ENCODE results near the gene MBOAT1.
A peak's percentile ranks its signal among the peaks of the same experiment; 100 is the strongest.

Gene MBOAT1

DNA sequence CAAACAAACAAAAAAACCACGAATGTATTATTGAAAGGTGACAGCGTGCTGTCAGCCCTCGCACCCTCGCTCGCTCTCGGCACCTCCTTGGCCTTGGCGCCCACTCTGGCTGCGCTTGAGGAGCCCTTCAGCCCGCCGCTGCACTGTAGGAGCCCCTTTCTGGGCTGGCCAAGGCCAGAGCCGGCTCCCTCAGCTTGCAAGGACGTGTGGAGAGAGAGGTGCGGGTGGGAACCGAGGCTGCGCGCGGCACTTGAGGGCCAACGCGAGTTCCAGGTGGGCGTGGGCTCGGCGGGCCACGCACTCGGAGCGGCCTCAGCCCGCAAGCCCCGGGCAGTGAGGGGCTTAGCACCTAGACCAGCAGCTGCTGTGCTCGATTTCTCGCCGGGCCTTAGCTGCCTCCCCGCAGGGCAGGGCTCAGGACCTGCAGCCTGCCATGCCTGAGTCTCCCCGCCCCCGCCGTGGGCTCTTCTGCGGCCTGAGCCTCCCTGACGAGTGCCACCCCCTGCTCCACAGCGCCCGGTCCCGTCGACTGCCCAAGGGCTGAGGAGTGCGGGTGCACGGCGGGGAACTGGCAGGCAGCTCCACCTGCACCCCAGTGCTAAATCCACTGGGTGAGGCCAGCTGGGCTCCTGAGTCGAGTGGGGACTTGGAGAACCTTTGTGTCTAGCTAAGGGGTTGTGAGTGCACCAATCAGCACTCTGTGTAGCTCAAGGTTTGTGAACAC lies 20.9 kb upstream of the MBOAT1 start:
- no peak for DNase-seq

DNA sequence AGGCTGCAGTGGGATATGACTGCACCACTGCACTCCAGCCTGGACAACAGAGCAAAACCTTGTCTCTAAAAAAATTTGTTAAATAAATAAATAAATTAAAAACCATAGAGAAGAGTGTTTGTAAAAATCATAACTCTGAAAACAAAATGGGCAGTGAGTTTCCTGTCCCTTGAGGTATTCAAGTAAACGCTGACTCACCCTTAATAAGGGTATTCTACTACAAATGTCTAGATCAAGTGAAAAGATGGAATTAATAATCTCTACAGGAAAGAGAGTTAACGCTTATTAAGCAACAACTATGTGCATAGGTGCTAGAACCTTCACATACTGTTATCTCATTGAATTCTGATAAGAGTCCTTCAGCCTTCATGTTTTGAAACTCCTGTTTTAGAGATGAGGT lies 19.9 kb upstream of the MBOAT1 start:
- DNase-seq, result no peak

GRCh38 chr6:20230401-20231119 lies 18.3 kb upstream of the MBOAT1 start:
- no peak for DNase-seq

DNA sequence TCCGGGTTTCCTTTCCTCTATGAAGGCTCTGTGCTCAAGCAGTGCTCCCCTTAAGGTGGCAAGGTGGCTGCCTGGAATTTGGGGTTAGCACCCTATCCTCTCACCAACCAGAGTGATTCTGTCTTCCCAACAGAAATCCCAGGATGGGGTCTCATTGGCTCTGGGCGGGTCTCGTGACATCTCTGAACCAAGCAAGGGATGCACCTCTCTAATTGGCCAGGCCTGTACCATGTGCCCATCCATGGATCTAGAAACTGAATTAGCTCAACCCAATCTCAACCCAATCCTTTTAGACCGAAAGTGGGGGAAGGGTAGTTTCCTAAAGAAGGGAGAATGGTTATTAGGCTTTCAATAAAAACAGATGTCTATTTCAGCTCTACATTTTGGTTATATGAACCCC lies 17.6 kb upstream of the MBOAT1 start:
- no peak for DNase-seq

GRCh38 chr6:20227350-20227749 lies 15.1 kb upstream of the MBOAT1 start:
- no peak for DNase-seq

DNA sequence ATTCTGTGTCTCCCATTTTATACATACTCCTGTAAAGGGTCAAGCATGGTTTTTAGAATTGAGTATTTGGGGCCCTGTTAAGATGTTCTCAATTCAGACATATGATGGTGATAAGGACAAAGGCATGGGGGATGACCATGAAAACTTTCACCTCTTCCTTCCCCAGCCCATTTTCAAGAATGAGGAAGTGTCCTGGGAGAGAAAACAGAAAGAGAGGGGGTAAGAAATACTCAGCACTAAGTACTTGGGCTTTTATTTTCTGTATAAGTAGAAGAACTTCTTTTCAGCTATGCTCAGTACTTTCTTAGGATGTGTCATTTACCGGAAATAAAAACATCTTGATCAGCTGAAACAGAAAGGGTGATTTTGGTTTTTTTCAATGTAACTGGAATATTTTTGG lies 10.9 kb upstream of the MBOAT1 start:
- no peak for DNase-seq

DNA sequence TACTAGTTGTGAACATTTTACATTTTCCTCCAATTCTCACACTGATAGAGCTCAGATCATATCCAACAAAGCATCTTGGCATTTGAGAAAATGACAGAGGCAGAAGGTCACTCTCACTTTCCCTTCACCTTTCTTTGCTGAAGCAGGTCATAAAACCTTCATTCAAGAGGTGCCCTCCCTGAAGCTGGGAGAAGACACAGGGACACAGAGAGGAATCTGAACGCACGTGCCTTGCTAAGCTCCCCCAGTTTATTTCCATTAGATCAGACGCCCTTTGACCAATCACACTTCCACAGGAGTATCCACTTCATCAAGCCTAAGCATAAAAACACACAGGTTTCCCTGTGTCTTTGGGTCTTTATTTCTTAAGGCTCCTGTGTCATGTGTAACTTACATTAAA lies 9.2 kb upstream of the MBOAT1 start:
- no peak for DNase-seq

GRCh38 chr6:20220359-20220758 lies 8.1 kb upstream of the MBOAT1 start:
- no peak for DNase-seq

GRCh38 chr6:20217891-20218290 lies 5.6 kb upstream of the MBOAT1 start:
- no peak for DNase-seq

DNA sequence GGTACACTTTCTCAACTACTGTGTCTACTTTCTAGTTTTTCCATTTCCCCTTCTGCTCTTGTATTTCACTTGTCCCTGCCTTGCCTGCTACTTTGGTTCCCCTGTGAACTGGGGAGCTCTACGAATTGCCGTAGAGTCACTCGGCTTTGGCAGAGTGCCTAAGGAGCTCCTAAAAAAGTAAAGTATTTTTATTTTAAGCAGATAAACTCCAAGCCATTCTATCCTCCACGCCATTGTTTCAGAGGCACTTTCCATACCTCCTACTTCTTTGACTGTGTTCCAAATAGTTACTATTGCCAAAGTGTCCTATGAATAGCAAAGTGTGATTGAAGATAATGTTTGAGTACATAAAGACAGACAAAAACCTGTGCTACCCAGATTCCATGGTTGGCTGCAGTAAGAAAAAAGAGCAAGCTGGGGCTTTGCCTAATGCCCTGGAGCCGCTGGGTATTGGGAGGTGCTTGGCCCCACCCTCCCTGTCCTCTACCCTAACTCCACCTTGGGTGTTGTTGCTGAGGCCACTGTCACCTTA lies 5.1 kb upstream of the MBOAT1 start:
- DNase-seq, result no peak

DNA sequence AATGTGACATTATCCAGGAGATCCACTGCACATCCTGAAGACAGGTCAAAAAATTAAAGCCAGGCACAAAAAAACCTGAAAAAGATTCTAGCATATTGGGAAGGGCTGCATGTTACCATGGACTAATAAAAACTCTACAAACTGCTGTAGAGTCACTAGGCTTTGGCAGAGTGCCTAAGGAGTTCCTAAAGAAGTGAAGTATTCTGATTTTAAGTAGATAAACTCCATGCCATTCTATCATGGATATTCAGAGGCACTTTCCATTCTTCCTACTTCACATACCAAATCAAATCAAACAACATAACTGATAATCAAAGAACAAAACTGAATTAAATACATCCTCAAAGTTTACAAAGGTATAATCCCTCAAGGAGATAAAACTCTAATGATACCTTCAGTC lies 3.0 kb upstream of the MBOAT1 start:
- no peak for DNase-seq

DNA sequence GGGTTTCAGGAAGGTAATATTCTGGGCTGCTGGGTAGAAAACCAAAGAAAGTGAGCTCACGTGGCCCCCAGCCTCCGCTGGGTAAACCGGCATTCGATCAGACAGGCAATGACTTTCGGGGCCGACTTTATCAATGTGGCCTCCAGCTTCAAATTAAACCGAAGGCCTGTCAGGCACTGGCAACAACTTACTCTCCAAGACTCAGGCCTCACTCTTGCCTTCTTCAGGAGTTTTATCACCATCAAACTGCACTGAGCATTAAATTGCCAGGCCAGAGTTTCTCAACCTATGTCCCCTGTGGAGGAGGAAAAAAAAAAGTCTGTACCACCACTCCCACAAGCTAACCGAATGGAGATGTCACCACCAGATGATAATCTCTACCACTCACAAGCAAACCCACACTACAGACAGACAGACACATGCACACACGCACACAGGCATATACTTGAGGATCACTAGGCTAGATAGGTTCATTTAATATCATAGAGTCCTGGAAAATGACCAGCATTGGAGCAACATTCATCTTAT lies 1.1 kb upstream of the MBOAT1 start:
- no peak for DNase-seq

- peak in 1 of 4 experiments; percentile 32 for DNase-seq
These were observed 303 bp downstream of the MBOAT1 start for GRCh38 chr6:20211941-20212391.

- DNase-seq, result no peak
These were observed 980 bp downstream of the MBOAT1 start for GRCh38 chr6:20211037-20211940.

DNA sequence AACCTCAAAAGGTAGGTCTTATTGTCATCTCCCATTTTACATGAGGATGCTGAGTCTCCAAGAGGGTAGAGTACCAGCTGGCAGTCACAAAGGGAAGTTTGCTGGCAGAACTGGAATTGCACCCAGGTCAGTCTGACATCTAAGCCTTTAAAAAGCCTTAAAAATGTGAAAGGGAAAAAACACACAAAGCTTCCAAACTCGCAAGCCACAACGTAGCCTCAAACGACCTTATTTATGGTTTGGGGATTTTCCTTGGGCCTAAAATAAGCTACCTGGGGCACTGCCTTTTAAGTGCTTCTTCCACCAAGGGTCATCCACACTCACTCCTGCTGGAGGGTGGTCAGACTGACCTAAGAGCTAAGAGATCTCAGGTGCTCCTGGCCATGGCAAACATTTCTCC lies 2.1 kb downstream of the MBOAT1 start:
- no peak for DNase-seq

DNA sequence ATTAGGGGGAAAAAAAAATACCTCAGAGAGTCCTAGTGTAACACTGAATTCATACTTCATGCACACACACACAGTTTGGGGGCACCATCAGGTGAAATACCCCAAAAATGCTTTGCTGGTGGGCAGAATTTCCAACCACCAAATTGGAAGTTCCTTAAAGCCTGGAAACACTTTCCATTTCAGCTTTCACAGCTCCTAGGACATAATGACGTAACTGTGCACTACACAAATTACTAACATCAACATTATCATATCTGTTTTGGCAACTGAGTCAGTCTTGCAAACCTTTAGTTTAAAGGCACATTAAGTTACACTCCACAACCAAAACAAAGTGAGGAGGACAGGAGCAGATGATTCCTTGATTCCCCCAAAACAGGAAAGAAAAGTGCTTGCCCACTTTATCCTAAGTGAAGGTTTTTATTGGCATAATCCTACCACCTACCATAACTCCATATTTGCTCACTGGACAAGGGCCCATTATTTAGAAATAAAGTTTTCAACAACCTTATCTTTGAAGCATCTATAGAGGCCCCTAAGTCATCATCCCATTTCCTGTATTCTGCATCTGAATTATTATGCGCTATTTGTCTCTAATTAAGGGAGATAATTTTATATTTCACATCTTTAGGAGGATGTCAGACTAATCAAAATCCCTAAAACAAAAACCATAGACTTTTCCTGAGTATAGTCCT lies 3.4 kb downstream of the MBOAT1 start:
- DNase-seq, result no peak

GRCh38 chr6:20207088-20207418 lies 5.2 kb downstream of the MBOAT1 start:
- DNase-seq, result no peak

DNA sequence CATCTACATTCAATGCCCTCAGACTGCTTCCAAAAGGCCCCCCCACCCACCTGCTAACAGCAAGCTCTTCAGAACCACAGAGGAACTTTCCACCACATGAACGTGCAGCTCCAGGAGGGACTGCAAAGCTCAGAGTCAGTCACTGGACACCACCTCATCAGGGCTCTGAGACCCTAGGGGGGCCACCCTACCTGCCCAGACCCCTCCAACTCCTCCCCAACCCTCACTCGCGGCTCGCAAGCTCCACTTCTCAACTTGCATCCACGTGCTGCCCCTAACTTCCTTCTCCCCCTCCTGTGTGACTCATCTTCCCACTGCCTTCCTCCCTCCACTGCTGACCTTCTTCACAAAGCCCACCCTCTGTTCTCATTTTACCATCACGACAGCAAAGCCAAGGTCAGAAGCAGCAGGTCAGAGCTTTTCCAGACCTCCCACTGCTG lies 6.5 kb downstream of the MBOAT1 start:
- no peak for DNase-seq

- no peak for DNase-seq
These were observed 7.8 kb downstream of the MBOAT1 start for GRCh38 chr6:20204512-20204894.

GRCh38 chr6:20203561-20204511 lies 8.4 kb downstream of the MBOAT1 start:
- no peak for DNase-seq

DNA sequence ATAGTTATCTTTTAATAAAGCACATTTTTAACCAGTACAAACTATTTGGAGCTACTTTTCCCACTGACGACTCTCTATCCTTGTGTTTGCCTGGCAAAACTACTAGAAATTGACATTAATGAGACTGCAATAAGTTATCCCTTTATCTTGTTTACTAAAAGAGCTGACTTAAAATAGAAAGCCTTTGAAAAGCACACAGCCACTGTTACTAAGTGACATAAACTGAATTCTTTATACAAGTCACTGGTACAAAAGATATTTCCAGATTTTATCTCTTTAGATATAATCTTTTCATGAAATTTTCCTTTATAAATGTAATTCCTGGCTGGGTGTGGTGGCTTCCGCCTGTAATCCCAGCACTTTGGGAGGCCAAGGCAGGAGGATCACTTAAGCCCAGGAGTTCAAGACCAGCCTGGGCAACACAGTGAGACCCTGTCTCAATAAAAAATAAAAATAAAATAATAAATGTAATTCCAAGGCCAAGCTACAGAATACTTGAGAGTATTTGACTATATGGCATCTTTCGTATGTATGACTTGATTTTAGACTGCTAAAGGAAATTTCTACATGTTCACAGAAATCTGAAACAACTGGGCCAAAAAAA lies 9.5 kb downstream of the MBOAT1 start:
- DNase-seq, result no peak

Measured in activated naive CD4-positive, alpha-beta T cell (primary cell).